ENCODE results near the gene UPK2.

Gene UPK2

GRCh38 chr11:118956094-118956846 is at the start of gene UPK2:
TSS of gene UPK2 (plus strand) at chr11:118956298. CDS start at chr11:118956351, 53 bp downstream.
- Histone ChIP-seq H3K9ac (ENCODE audit: low read length) (no peak within 1 kb of the TSS), H3K27me3 (ENCODE audit: control insufficient read depth in 1 of 2, insufficient read depth in 2 of 2, low read length in 2 of 2) (no peaks in the 10 kb centered on the region), H3K4me1 (ENCODE audit: insufficient read depth, low read length) (no peaks in the 10 kb centered on the region), H3K27ac (ENCODE audit: low read depth, low read length) (no peak within 1 kb of the TSS), H3K9me3 (ENCODE audit: low read length) (no peaks in the 10 kb centered on the region), H3K36me3 (ENCODE audit: insufficient read depth, low read length) (no peaks in the 10 kb centered on the region), H3K4me3 (ENCODE audit: low read depth in 1 of 2, low read length in 2 of 2) (no peak within 1 kb of the TSS)

GRCh38 chr11:118907051-118908042 is 48.8 kb upstream of the UPK2 start:
- Histone ChIP-seq H3K4me3 (ENCODE audit: low read depth in 1 of 2, low read length in 2 of 2) (no peak overlapping the region), H3K9ac (ENCODE audit: low read length) (peak overlapping the region; percentile 10), H3K27me3 (ENCODE audit: control insufficient read depth in 1 of 2, insufficient read depth in 2 of 2, low read length in 2 of 2) (no peaks in the 10 kb centered on the region), H3K9me3 (ENCODE audit: low read length) (no peaks in the 10 kb centered on the region), H3K36me3 (ENCODE audit: insufficient read depth, low read length) (peaks cover 32% of the 10 kb centered on the region), H3K27ac (ENCODE audit: low read depth, low read length) (peak overlapping the region; percentile 50), H3K4me1 (ENCODE audit: insufficient read depth, low read length) (peaks cover 53% of the 10 kb centered on the region)

GRCh38 chr11:118908264-118908663 is 47.8 kb upstream of the UPK2 start:
- peaks cover 32% of the 10 kb centered on the region for H3K36me3 ChIP-seq (ENCODE audit: insufficient read depth, low read length)
- H3K9ac ChIP-seq (ENCODE audit: low read length), result peak overlapping the region; percentile 49
- H3K27me3 ChIP-seq (ENCODE audit: control insufficient read depth in 1 of 2, insufficient read depth in 2 of 2, low read length in 2 of 2), result no peaks in the 10 kb centered on the region
- peak overlapping the region; percentile 88 for H3K27ac ChIP-seq (ENCODE audit: low read depth, low read length)
- H3K4me3 ChIP-seq (ENCODE audit: low read depth in 1 of 2, low read length in 2 of 2), result peak overlapping the region in 1 of 2 donors; percentile 56
- no peaks in the 10 kb centered on the region for H3K9me3 ChIP-seq (ENCODE audit: low read length)
- peaks cover 62% of the 10 kb centered on the region for H3K4me1 ChIP-seq (ENCODE audit: insufficient read depth, low read length)

GRCh38 chr11:118908901-118909618 is 47.0 kb upstream of the UPK2 start:
- Histone ChIP-seq H3K27me3 (ENCODE audit: control insufficient read depth in 1 of 2, insufficient read depth in 2 of 2, low read length in 2 of 2) (no peaks in the 10 kb centered on the region), H3K9ac (ENCODE audit: low read length) (peak overlapping the region; percentile 84), H3K27ac (ENCODE audit: low read depth, low read length) (peak overlapping the region; percentile 88), H3K36me3 (ENCODE audit: insufficient read depth, low read length) (peaks cover 27% of the 10 kb centered on the region), H3K4me1 (ENCODE audit: insufficient read depth, low read length) (peaks cover 69% of the 10 kb centered on the region), H3K4me3 (ENCODE audit: low read depth in 1 of 2, low read length in 2 of 2) (peak overlapping the region; percentile 38 to 73), H3K9me3 (ENCODE audit: low read length) (no peaks in the 10 kb centered on the region)

GRCh38 chr11:118909619-118910308 is 46.3 kb upstream of the UPK2 start:
- peaks cover 23% of the 10 kb centered on the region for H3K36me3 ChIP-seq (ENCODE audit: insufficient read depth, low read length)
- H3K4me1 ChIP-seq (ENCODE audit: insufficient read depth, low read length), result peaks cover 76% of the 10 kb centered on the region
- H3K9ac ChIP-seq (ENCODE audit: low read length), result peak overlapping the region; percentile 84
- peak overlapping the region; percentile 38 to 73 for H3K4me3 ChIP-seq (ENCODE audit: low read depth in 1 of 2, low read length in 2 of 2)
- no peaks in the 10 kb centered on the region for H3K9me3 ChIP-seq (ENCODE audit: low read length)
- peak overlapping the region; percentile 88 for H3K27ac ChIP-seq (ENCODE audit: low read depth, low read length)
- H3K27me3 ChIP-seq (ENCODE audit: control insufficient read depth in 1 of 2, insufficient read depth in 2 of 2, low read length in 2 of 2), result no peaks in the 10 kb centered on the region

GRCh38 chr11:118910309-118911112 is 45.6 kb upstream of the UPK2 start:
- peaks cover 84% of the 10 kb centered on the region for H3K4me1 ChIP-seq (ENCODE audit: insufficient read depth, low read length)

GRCh38 chr11:118911113-118911879 is 44.8 kb upstream of the UPK2 start:
- Histone ChIP-seq H3K27ac (ENCODE audit: low read depth, low read length) (peak overlapping the region; percentile 74), H3K36me3 (ENCODE audit: insufficient read depth, low read length) (peaks cover 13% of the 10 kb centered on the region), H3K9ac (ENCODE audit: low read length) (peak overlapping the region; percentile 80), H3K4me3 (ENCODE audit: low read depth in 1 of 2, low read length in 2 of 2) (peak overlapping the region; percentile 44 to 56), H3K9me3 (ENCODE audit: low read length) (no peaks in the 10 kb centered on the region), H3K27me3 (ENCODE audit: control insufficient read depth in 1 of 2, insufficient read depth in 2 of 2, low read length in 2 of 2) (no peaks in the 10 kb centered on the region), H3K4me1 (ENCODE audit: insufficient read depth, low read length) (peaks cover 91% of the 10 kb centered on the region)

More at GRCh38 chr11:118910309-118911112, 45.6 kb upstream of the UPK2 start:
- Histone ChIP-seq H3K9ac (ENCODE audit: low read length) (peak overlapping the region; percentile 84), H3K27ac (ENCODE audit: low read depth, low read length) (peak overlapping the region; percentile 88), H3K4me3 (ENCODE audit: low read depth in 1 of 2, low read length in 2 of 2) (peak overlapping the region; percentile 44 to 73), H3K27me3 (ENCODE audit: control insufficient read depth in 1 of 2, insufficient read depth in 2 of 2, low read length in 2 of 2) (no peaks in the 10 kb centered on the region), H3K36me3 (ENCODE audit: insufficient read depth, low read length) (peaks cover 19% of the 10 kb centered on the region), H3K9me3 (ENCODE audit: low read length) (no peaks in the 10 kb centered on the region)

GRCh38 chr11:118911880-118912741 is 44.0 kb upstream of the UPK2 start:
- Histone ChIP-seq H3K9ac (ENCODE audit: low read length) (peak overlapping the region; percentile 80), H3K36me3 (ENCODE audit: insufficient read depth, low read length) (peaks cover 7% of the 10 kb centered on the region), H3K9me3 (ENCODE audit: low read length) (no peaks in the 10 kb centered on the region), H3K4me1 (ENCODE audit: insufficient read depth, low read length) (peaks cover 96% of the 10 kb centered on the region), H3K27me3 (ENCODE audit: control insufficient read depth in 1 of 2, insufficient read depth in 2 of 2, low read length in 2 of 2) (no peaks in the 10 kb centered on the region), H3K4me3 (ENCODE audit: low read depth in 1 of 2, low read length in 2 of 2) (peak overlapping the region; percentile 12 to 56), H3K27ac (ENCODE audit: low read depth, low read length) (peak overlapping the region; percentile 95)
